IMR-90 (cell line): ENCODE results near the gene PPP1R3F. TPM values are rescaled to one million over a fixed set of nuclear protein-coding genes. Genes with fewer than 3 reads are reported as not detected.

Experiments used
- ATAC-seq: fragments of 200-7000 bp; cut with Tn5 transposase; 2 replicates; pipeline ENCODE4 v1.9.1; 2020; ENCODE audit warnings: low read depth, mild to moderate bottlenecking, moderate library complexity
- BruUV-seq: library from RNA; stranded (reverse); fragments of 400-500 nt; replicated peaks from 2 replicates; lab custom pipeline; 2021; lab: Mats Ljungman, UMichigan
- CTCF ChIA-PET: fragments of 300-600 bp; formaldehyde crosslinking; extraction: SDS; loops from one replicate; lab custom pipeline; 2021; ENCODE audit warnings: antibody characterized with exemption; lab: Yijun Ruan, JAX
- POLR2A ChIA-PET: fragments of 300-600 bp; sonication (Branson Sonifier 250); formaldehyde crosslinking; loops from one replicate; lab custom pipeline; 2022; ENCODE audit warnings: antibody characterized with exemption; ENCODE audit not compliant: unreplicated experiment; lab: Charles Lee
- DNase-seq: peaks from one replicate; pipeline ENCODE4 v3.0.0; 2013
- H2AFZ ChIP-seq: replicated peaks from 2 replicates; pipeline ENCODE3; 2013; ENCODE audit warnings: low read length, mild to moderate bottlenecking; ENCODE audit not compliant: poor library complexity
- H2AK5ac ChIP-seq: 2 replicates; pipeline ENCODE4 v1.6.1; 2013; ENCODE audit warnings: low read depth, low read length, inconsistent platforms
- H2AK9ac ChIP-seq: replicated peaks from 2 replicates; pipeline ENCODE3; 2013; ENCODE audit warnings: mild to moderate bottlenecking, low read depth, low read length, moderate library complexity; ENCODE audit not compliant: poor library complexity
- H2BK120ac ChIP-seq: 2 replicates; pipeline ENCODE4 v1.6.1; 2013; ENCODE audit warnings: low read depth, low read length, inconsistent platforms
- H2BK15ac ChIP-seq: 3 replicates; pipeline ENCODE4 v1.6.1; 2013; ENCODE audit warnings: low read depth, low read length, inconsistent platforms
- H2BK20ac ChIP-seq: 2 replicates; pipeline ENCODE4 v1.6.1; 2013; ENCODE audit warnings: low read depth, mild to moderate bottlenecking, inconsistent platforms, low read length, moderate library complexity
- H2BK5ac ChIP-seq: 2 replicates; pipeline ENCODE4 v1.6.1; 2013; ENCODE audit warnings: mild to moderate bottlenecking, low read depth, low read length, inconsistent platforms; ENCODE audit not compliant: poor library complexity, severe bottlenecking
- H3K14ac ChIP-seq: replicated peaks from 2 replicates; pipeline ENCODE4 v1.6.1; 2013; ENCODE audit warnings: low read depth, low read length, inconsistent platforms
- H3K18ac ChIP-seq: 2 replicates; pipeline ENCODE4 v1.6.1; 2013; ENCODE audit warnings: low read depth, low read length, control low read depth
- H3K23ac ChIP-seq: 2 replicates; pipeline ENCODE4 v1.6.1; 2013; ENCODE audit warnings: low read depth, low read length, inconsistent platforms
- H3K27ac ChIP-seq: 2 replicates; pipeline ENCODE4 v1.5.1; 2013; ENCODE audit warnings: mild to moderate bottlenecking, control low read depth, low read length; ENCODE audit not compliant: insufficient read depth
- H3K27me3 ChIP-seq: 2 replicates; pipeline ENCODE4 v1.6.1; 2013; ENCODE audit warnings: low read length; ENCODE audit not compliant: control insufficient read depth, insufficient read depth
- H3K36me3 ChIP-seq: 2 replicates; pipeline ENCODE4 v1.6.1; 2013; ENCODE audit warnings: low read length, mixed read lengths; ENCODE audit not compliant: control insufficient read depth, insufficient read depth
- H3K4ac ChIP-seq: 2 replicates; pipeline ENCODE4 v1.6.1; 2013; ENCODE audit warnings: low read depth, low read length, inconsistent platforms
- H3K4me1 ChIP-seq: 2 replicates; pipeline ENCODE4 v1.6.1; 2013; ENCODE audit warnings: low read length, mixed read lengths; ENCODE audit not compliant: control insufficient read depth, insufficient read depth
- H3K4me2 ChIP-seq: 2 replicates; pipeline ENCODE4 v1.6.1; 2013; ENCODE audit warnings: low read depth, mild to moderate bottlenecking, control low read depth, low read length, moderate library complexity
- H3K4me3 ChIP-seq: 2 replicates; pipeline ENCODE4 v1.5.1; 2013; ENCODE audit warnings: low read depth, mild to moderate bottlenecking, control low read depth, low read length, moderate library complexity; ENCODE audit not compliant: insufficient read depth
- H3K56ac ChIP-seq: 2 replicates; pipeline ENCODE4 v1.6.1; 2013; ENCODE audit warnings: low read length, inconsistent platforms; ENCODE audit not compliant: insufficient read depth; ENCODE audit errors: extremely low read depth
- H3K79me1 ChIP-seq, 2 experiments: 2 replicates each; pipeline ENCODE4 v1.6.1; 2013; ENCODE audit warnings: low read length in 2 of 2, inconsistent platforms in 1 of 2, low read depth in 1 of 2
- H3K9ac ChIP-seq: 2 replicates; pipeline ENCODE4 v1.6.1; 2013; ENCODE audit warnings: low read depth, low read length, control low read depth
- H3K9me1 ChIP-seq: 2 replicates; pipeline ENCODE4 v1.6.1; 2013; ENCODE audit warnings: low read length, inconsistent platforms; ENCODE audit not compliant: insufficient read depth
- H3K9me3 ChIP-seq: 2 replicates; pipeline ENCODE4 v1.6.1; 2013; ENCODE audit warnings: low read length; ENCODE audit not compliant: control insufficient read depth, insufficient read depth
- H4K20me1 ChIP-seq: 2 replicates; pipeline ENCODE4 v1.6.1; 2013; ENCODE audit warnings: low read length, inconsistent platforms; ENCODE audit not compliant: insufficient read depth
- H4K5ac ChIP-seq: 2 replicates; pipeline ENCODE4 v1.6.1; 2013; ENCODE audit warnings: mild to moderate bottlenecking, low read depth, low read length, control low read depth
- H4K8ac ChIP-seq, 2 experiments: 2 replicates each; pipeline ENCODE4 v1.6.1; 2013; ENCODE audit warnings: low read depth in 2 of 2, low read length in 2 of 2, control low read depth in 1 of 2, inconsistent platforms in 1 of 2
- H4K91ac ChIP-seq: 2 replicates; pipeline ENCODE4 v1.6.1; 2013; ENCODE audit warnings: low read depth, low read length, inconsistent platforms; ENCODE audit not compliant: insufficient read depth
- BHLHE40 ChIP-seq: fragments of 150-350 bp; IDR thresholded peaks from 2 replicates; pipeline ENCODE4 v1.6.1; 2016; ENCODE audit warnings: mild to moderate bottlenecking, low read depth, low read length
- CHD1 ChIP-seq: IDR thresholded peaks from 2 replicates; pipeline ENCODE4 v1.6.1; 2012; ENCODE audit warnings: low read depth, low read length, improper control_type of control experiment
- MAFK ChIP-seq: IDR thresholded peaks from 2 replicates; pipeline ENCODE4 v1.6.1; 2012; ENCODE audit warnings: low read depth, low read length, improper control_type of control experiment
- MAZ ChIP-seq: IDR thresholded peaks from 2 replicates; pipeline ENCODE4 v1.6.1; 2012; ENCODE audit warnings: low read depth, mild to moderate bottlenecking, low read length, improper control_type of control experiment, moderate library complexity, borderline replicate concordance
- POLR2A ChIP-seq: IDR thresholded peaks from 2 replicates; pipeline ENCODE4 v1.6.1; 2012; ENCODE audit warnings: mild to moderate bottlenecking, low read depth, low read length
- RAD21 ChIP-seq: IDR thresholded peaks from 2 replicates; pipeline ENCODE4 v1.6.1; 2012; ENCODE audit warnings: low read length, improper control_type of control experiment
- RCOR1 ChIP-seq: IDR thresholded peaks from 2 replicates; pipeline ENCODE4 v1.6.1; 2012; ENCODE audit warnings: mild to moderate bottlenecking, low read length, improper control_type of control experiment; ENCODE audit not compliant: insufficient replicate concordance
- RFX5 ChIP-seq: IDR thresholded peaks from 2 replicates; pipeline ENCODE4 v1.8.0; 2012; ENCODE audit warnings: low read depth, mild to moderate bottlenecking, low read length, moderate library complexity
- SMC3 ChIP-seq: fragments of 150-350 bp; IDR thresholded peaks from 2 replicates; pipeline ENCODE4 v1.6.1; 2016; ENCODE audit warnings: low read depth, mild to moderate bottlenecking, antibody characterized with exemption, low read length, moderate library complexity
- WGBS, 2 experiments: methylation state at CpG; one replicate each; pipeline versions ENCODE4 v1.1.5 to v1.1.7; 2013; ENCODE audit warnings: missing lambda C conversion rate in 2 of 2; ENCODE audit not compliant: insufficient read length in 1 of 2; ENCODE audit errors: extremely low coverage in 2 of 2; 5-methylcytosine and 5-hydroxymethylcytosine counted together
- dilution Hi-C: fragments of 300-500 bp; cut with HindIII; formaldehyde crosslinking; loops from one replicate; pipeline ENCODE4 v1.14.3; 2018; ENCODE audit warnings: low sequenced_read_pairs; ENCODE audit not compliant: unreplicated experiment
- in situ Hi-C: fragments of 300-500 bp; cut with MboI; formaldehyde crosslinking; loops from 3 replicates; pipeline ENCODE4 v1.14.3; 2019; ENCODE audit warnings: low sequenced_read_pairs, inconsistent platforms, mixed read lengths
- intact Hi-C: fragments of 100-400 bp; cut with micrococcal nuclease; formaldehyde crosslinking; loops from 2 replicates; pipeline ENCODE4 v1.10.0; 2022
- polyA plus RNA-seq, 3 experiments: library from polyadenylated mRNA; depleted of rRNA; stranded (reverse); fragments of >200 nt; gene quantifications; 2 replicates each; pipeline ENCODE4 v1.2.3, GENCODE V29; 2012; ENCODE audit warnings: low replicate concordance in 1 of 3
- total RNA-seq: library from RNA; depleted of rRNA; stranded (reverse); fragments of >200 nt; gene quantifications from 2 replicates; pipeline ENCODE4 v1.2.3, GENCODE V29; 2012
- TF ChIP-seq, protein P1 (sequence below): fragments of 150-350 bp; IDR thresholded peaks from 2 replicates; pipeline ENCODE4 v1.6.1; 2016; ENCODE audit warnings: low read depth, mild to moderate bottlenecking, low read length, moderate library complexity, borderline replicate concordance
- TF ChIP-seq, protein P2 (sequence below): fragments of 150-350 bp; IDR thresholded peaks from 2 replicates; pipeline ENCODE4 v1.6.1; 2017; ENCODE audit warnings: mild to moderate bottlenecking, antibody characterized with exemption, low read length, low read depth

Gene PPP1R3F
- total and polyA plus RNA-seq, 2 of the 4 experiments (the other 2 are of a cell fraction) = 0.72 to 1.7 TPM

DNA sequence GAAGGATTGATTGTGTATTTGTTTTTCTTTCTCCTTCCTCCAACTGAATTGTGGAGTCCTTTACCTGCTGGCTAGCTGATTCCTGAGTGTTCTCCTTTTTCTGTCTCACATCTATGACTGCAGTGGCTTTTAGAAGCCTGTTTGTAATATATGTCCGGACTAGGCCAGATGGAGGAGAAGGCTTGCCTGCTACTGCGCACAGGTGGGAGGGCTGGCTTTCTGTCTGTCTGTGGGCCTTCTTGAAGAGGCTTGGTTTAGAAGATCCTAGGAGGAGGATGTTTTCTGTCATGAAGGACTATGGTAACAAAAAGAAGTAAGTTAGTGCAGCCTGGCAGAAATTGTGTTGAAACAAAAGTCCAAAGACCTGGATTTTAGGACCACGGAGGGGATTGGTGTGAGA, 8.5 kb downstream of the PPP1R3F start:
- Histone ChIP-seq H3K9ac (no peak overlapping the region), H3K4me1 (no peaks in the 10 kb centered on the region), H2BK15ac (no peak overlapping the region), H3K79me1 (peaks cover 8 to 10% of the 10 kb centered on the region in 2 experiments; a peak in 3 of 4 replicates), H3K4ac (no peak overlapping the region), H3K23ac (no peak overlapping the region), H3K4me2 (no peak overlapping the region), H4K91ac (no peak overlapping the region), H4K8ac (no peak overlapping the region), H4K5ac (no peak overlapping the region), H4K20me1 (peaks cover 8% of the 10 kb centered on the region; the same call in 1 of the 2 replicates), H3K36me3 (no peaks in the 10 kb centered on the region), H3K4me3 (no peak overlapping the region), H2BK120ac (no peak overlapping the region), H3K27ac (no peak overlapping the region), H3K14ac (no peak overlapping the region), H2AFZ (no peak overlapping the region), H3K9me1 (peaks cover 3% of the 10 kb centered on the region; the same call in 1 of the 2 replicates), H2BK20ac (no peak overlapping the region), H2BK5ac (no peak overlapping the region), H3K27me3 (no peaks in the 10 kb centered on the region), H3K56ac (no peak overlapping the region), H3K18ac (no peak overlapping the region), H2AK9ac (no peak overlapping the region), H2AK5ac (no peak overlapping the region), H3K9me3 (no peaks in the 10 kb centered on the region)
- ATAC-seq (no peak), DNase-seq (no peak)
- no CpG with 5 or more reads among the region's 3 CpGs for WGBS, 2 experiments
- ChIA-PET CTCF (no interaction called here), POLR2A (no interaction called here)
- TF ChIP-seq BHLHE40 = no peak
- TF ChIP-seq RCOR1 = no peak
- no peak for TF ChIP-seq MAZ
- TF ChIP-seq RFX5 = no peak
- TF ChIP-seq, protein P1, sequence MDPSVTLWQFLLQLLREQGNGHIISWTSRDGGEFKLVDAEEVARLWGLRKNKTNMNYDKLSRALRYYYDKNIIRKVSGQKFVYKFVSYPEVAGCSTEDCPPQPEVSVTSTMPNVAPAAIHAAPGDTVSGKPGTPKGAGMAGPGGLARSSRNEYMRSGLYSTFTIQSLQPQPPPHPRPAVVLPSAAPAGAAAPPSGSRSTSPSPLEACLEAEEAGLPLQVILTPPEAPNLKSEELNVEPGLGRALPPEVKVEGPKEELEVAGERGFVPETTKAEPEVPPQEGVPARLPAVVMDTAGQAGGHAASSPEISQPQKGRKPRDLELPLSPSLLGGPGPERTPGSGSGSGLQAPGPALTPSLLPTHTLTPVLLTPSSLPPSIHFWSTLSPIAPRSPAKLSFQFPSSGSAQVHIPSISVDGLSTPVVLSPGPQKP = no peak
- no peak for TF ChIP-seq SMC3
- no peak for TF ChIP-seq RAD21
- TF ChIP-seq POLR2A = no peak
- no peak for TF ChIP-seq CHD1
- TF ChIP-seq, protein P2, sequence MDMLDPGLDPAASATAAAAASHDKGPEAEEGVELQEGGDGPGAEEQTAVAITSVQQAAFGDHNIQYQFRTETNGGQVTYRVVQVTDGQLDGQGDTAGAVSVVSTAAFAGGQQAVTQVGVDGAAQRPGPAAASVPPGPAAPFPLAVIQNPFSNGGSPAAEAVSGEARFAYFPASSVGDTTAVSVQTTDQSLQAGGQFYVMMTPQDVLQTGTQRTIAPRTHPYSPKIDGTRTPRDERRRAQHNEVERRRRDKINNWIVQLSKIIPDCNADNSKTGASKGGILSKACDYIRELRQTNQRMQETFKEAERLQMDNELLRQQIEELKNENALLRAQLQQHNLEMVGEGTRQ = no peak
- no peak for TF ChIP-seq MAFK
- intact Hi-C loops = no loop called here
- in situ Hi-C loops = no loop called here
- no TSS peak for BruUV-seq
- dilution Hi-C loops = no loop called here
